ENCODE results near the gene EPS15.

EPS15 gene

GRCh38 chr1:51331206-51332100 lies 187.6 kb downstream of the EPS15 start:
- TF ChIP-seq CTCF (IDR thresholded peaks at IDR 0.05; ENCODE audit: borderline replicate concordance, insufficient read depth, low read depth, low read length): no peak
- H3K4me3 ChIP-seq (ENCODE audit: low read depth, low read length): no peak overlapping the region

GRCh38 chr1:51330331-51331201 lies 188.5 kb downstream of the EPS15 start, which contains the start of gene TTC39A:
Gene TTC39A, minus strand, starts transcription at chr1:51330562. Its CDS starts 85 bp downstream, at chr1:51330477.
- H3K4me3 ChIP-seq (ENCODE audit: low read depth, low read length): peak within 1 kb of the TSS; percentile 41
- no peak for TF ChIP-seq CTCF (IDR thresholded peaks at IDR 0.05; ENCODE audit: borderline replicate concordance, insufficient read depth, low read depth, low read length)

- H3K4me3 ChIP-seq (ENCODE audit: low read depth, low read length): peak overlapping the region; percentile 2
- TF ChIP-seq CTCF (IDR thresholded peaks at IDR 0.05; ENCODE audit: borderline replicate concordance, insufficient read depth, low read depth, low read length): no peak
Measured at GRCh38 chr1:51329443-51330325, 189.4 kb downstream of the EPS15 start.

- H3K4me3 ChIP-seq (ENCODE audit: low read depth, low read length): no peak overlapping the region
- TF ChIP-seq CTCF (IDR thresholded peaks at IDR 0.05; ENCODE audit: borderline replicate concordance, insufficient read depth, low read depth, low read length): no peak
Measured at GRCh38 chr1:51328926-51329325, 190.1 kb downstream of the EPS15 start.

DNA sequence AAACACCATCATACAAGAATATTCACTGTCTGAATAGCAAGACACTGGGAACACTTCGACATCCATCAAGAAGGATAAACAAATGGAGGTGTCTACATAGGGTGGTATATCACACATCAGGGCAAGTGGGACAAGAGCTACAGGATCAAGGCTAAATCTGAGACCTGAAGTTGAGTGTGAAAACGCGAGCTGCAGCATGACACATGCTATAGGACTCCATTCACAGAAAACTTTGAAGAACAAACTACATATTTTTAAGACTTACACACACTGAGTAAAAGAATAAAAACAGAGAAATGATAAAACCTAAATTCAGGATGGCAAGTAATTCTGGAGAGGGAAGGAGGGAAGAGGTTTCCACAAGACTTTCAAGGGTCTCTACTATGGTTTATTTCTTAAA lies 190.8 kb downstream of the EPS15 start:
- no peak for TF ChIP-seq CTCF (IDR thresholded peaks at IDR 0.05; ENCODE audit: borderline replicate concordance, insufficient read depth, low read depth, low read length)
- H3K4me3 ChIP-seq (ENCODE audit: low read depth, low read length): no peak overlapping the region

- TF ChIP-seq CTCF (IDR thresholded peaks at IDR 0.05; ENCODE audit: borderline replicate concordance, insufficient read depth, low read depth, low read length): no peak
- no peak overlapping the region for H3K4me3 ChIP-seq (ENCODE audit: low read depth, low read length)
Measured at GRCh38 chr1:51327386-51327785, 191.7 kb downstream of the EPS15 start.

All from GM12875 (cell line).